HG03066 (cell line): ENCODE measurements around the gene C14orf119.
A peak's percentile ranks its signal among the peaks of the same experiment; 100 is the strongest.

ENCODE experiments used
- ATAC-seq: cut with Tn5 transposase; IDR thresholded peaks from one replicate; pipeline ENCODE4 v1.9.1; 2021; ENCODE audit warnings: low read depth; ENCODE audit not compliant: unreplicated experiment

Gene C14orf119

DNA sequence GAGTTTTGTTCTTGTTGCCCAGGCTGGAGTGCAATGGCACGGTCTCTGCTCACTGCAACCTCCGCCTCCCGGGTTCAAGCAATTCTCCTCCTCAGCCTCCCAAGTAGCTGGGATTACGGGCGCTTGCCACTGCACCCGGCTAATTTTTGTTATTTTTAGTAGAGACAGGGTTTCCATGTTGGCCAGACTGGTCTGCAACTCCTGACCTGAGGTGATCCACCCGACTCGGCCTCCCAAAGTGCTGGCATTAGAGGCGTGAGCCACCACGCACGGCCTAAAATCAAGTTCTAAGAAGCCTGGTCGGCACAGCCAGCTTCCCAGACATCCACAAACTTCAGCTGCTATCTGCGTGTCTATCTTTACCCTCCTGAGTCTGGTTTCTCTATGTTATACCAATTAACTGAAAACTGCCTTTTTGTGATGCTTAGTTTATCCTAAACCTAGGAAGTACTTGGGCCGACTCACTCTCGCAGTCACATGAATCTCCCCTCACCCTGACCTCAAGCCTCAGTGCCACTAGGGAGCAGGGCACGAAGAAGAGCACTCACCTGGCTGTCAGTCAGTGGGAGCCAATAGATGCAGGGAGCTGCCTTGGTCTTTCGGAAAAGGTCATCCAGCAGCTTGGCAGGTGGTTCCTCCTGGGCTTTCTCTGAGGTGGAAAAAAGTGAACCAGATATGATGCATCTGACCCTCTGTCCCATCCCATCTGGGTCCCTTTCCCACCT lies 34.6 kb upstream of the C14orf119 start:
- ATAC-seq: no peak

DNA sequence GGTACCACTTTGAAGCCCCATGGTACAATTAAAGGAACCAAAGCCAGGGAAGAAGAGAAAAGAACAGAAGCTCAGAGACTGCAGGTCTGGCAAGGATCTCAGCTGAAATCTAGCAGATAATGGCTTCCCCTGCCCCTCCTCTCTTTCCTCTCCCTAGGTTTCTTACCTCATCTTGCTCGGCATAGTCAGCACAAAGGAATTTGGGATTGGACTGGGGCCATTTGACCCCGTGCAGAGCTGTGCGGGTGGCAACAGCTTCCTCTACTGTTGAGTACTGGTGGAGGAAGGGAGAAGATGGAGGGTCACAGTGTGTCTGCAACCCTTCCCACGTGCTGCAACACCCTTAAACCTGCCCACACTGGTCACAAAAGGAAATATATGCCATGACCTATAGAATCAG lies 33.3 kb upstream of the C14orf119 start:
- ATAC-seq: no peak

DNA sequence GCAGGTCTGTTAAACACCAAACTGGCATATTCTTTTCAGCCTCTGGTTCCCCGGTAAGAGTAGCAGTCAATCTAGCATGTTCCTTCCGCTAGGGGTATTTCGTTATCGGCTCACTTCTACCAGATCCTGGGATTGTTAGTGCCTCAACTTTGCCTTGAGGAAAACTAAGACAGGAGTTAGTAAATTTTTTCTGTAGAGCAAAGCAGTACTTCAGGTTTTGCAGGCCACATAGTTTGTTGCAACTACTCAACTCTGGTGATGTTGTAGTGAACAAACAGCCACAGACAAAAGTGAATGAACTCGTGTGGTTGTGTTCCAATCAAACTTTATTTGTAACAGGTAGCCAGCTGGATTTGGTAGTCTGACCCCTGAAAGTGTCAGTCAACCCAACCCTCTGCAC lies 31.7 kb upstream of the C14orf119 start:
- ATAC-seq: no peak

DNA sequence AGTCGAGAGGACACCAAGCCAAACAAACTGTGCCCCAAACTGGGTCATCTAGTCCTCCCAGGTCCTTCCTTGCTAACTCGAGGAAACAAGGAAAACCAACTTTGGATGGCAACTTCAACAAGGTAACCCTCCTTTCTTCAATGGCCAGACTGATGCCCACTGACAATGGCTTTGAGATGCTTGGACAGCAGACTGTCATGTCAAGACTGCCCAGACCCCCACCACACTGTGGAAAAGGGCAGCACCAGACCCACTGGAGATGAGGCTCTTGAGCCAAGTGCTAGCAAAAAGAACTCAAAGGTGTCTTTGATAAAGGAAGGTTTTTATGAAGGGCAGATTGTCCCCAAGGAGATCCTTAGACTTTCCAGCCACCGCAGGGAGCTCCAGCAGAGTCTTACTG lies 28.9 kb upstream of the C14orf119 start:
- no peak for ATAC-seq

DNA sequence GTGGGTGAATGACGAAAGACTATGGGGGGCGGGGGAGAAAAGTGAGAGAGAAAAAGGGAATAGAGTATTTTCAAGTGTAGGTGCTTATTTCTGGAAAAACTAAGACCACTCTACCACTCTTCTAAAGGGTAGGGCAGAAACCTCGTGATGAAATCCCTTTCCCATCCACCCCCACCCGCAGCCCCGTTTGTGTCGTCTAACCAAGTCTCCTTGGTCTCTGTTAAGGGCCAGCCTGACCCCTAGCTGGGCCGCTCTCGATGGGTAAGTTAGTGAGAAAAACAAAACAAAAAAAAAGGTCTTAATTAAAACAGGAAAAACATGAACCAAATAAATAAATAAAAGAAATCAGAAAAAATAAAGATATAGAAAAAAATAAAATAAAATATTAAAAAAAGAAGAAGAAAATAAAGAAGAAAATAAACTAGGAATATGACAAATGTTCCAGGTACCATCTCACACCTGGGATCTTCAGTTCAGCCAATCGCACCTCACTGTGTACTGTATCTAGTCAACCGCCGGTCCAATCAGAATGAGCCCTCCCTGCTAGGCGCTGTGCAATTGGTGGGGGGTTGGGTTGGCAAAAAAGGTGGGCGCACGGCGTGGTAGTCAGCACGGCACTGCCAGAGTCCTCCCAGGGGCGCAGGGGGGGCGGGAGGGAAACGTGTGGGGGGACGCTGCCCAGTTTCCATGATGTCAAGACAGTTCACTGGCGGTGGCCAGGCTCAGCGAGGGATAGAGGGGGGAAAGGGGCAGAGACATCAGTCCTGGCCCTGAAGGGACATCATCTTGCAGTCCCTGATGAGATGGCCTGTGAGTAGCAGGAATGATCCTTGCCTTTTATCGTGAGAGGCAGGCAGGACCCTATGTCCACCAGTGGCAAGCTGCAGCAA lies 28.2 kb upstream of the C14orf119 start:
- ATAC-seq: no peak

- no peak for ATAC-seq
Observed at GRCh38 chr14:23067847-23068788, 27.2 kb upstream of the C14orf119 start.

DNA sequence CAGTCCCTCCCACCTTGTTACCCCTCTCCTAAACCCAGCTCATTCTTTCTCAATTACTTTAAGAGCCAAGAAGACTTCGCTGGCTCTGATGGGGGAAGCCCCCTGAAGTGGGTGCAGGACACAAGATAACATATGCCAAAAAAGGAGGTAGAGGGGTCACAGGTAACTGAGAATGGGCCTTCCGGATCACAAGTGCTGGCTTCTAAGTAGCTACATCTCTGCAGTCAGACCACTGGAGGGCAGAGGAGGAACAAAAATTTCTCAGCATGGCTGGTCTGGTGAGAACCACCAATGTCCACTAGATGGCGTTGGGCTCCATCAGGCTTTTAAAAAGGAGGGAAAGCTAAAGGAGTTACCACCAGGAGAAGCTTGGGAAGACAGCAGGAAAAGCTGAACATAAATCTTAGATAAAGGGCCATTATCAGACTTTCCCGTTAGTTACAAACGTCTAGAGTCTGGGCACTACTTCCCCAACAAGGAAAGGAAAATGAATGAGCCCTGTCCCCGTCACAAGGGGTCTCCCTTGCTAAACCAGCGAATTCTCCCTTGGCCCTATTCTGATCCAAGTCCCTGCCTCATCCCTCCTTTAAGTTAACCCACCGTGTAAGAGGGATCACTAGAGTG lies 26.4 kb upstream of the C14orf119 start:
- ATAC-seq: peak; percentile 61

DNA sequence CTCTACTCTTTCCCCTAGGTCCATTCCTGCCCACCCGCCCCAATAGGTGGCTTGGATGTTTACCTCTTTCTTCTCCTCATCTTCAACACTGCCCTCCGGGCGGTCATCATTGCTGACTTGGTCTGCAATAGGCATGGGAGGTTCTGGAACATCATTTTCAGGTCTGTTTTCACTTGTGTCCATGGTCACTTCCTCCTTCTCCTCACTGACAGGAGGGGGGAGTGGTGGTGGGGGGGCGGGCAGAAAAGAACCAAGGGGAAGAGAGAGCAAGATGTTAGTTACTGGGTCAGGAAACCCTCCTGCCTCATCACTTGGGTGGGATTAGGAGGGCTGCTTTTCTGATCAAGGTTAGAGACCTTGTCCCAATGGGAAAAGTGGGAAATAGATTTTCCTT lies 25.9 kb upstream of the C14orf119 start:
- ATAC-seq: no peak

DNA sequence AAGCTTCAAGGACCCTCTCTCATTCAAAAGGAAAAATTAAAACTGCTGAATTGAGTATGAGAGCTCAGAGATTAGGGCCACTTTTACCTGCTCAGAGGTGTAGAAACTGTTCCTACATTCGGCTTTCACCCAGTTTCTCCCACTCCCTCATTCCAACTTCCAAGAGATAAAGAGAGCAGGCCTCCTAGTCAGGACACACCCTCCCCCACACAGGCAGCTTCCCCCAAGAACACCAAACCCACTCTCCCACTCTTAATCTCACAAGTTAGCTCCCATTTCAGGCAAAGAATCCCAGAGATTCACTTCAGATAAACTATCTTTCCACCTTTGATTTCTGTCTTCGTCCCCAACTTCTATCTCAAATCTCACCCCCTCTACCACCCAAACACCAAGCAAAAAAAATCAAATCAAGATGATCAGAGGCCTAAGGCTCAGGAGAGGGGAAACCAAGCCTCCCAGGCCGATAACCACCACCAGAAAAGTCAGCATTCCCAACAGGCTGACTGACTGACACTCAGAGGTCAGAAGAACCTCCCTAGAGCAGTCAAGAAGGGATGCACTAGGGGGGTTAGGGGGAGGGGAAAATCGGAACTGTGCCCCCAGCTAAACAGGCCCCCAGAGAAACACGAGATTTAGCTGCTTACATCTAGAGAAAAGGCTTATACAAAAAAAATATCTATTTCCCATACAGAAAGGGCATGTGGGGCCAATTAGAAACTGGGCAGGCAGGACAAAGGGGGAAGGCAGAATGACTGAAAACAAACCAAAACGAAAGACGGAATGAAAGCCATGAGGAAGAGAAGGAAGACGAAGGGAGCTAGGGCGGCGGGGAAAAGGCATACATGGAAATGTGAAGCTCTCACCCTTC lies 24.8 kb upstream of the C14orf119 start:
- ATAC-seq: no peak

DNA sequence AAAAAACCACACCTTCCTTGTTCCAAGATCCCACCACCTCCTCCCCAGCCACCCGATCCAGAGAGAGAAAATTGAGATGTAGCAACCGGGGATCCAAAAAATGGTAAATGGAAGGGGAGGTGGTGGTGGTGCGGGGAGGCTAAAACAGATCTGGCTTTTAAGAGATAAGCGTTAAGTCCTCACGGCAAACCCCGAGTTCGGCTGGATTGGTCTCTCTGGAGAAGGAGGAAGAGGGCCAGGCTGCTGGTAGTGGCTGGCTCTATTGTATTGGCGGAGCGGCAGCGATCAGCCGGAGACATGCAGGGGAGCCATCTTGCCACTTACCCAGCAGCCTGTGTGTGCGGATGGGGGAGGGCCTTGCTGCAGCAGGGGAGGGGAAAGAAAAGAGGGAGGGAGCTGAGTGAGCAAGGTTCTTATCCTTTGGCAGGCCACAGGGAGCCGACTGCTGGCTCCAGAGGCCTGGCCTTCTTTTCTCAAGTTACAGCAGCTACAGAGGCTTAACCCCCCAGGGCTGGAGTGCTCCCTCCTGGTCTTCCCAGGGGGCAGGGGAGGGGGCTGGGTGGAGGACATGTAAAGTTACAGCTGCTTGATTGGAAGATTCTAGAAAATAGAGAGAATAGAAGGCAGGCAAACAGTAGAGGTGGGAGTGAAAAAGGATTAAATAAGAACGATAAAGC lies 23.9 kb upstream of the C14orf119 start:
- ATAC-seq: peak; percentile 80

- no peak for ATAC-seq
Observed at GRCh38 chr14:23071921-23072539, 23.3 kb upstream of the C14orf119 start.

DNA sequence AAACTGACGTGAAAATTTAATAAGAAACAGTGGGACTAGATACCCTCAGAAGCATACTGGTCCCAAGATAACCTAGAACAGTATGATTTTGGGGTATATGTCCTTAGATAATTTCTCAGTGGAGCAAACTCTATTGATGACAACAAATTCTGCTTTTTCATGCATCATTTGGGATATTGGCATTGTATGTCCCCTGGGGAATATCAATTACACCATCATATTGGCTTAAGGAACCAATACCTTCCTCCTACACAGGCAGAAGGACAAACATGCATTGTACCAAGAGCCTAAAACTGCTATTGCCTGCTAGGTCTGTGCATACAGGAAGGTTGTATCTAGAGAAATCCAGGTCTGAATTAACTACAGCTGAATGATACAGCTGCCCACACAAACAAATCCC lies 20.4 kb upstream of the C14orf119 start:
- ATAC-seq: no peak

DNA sequence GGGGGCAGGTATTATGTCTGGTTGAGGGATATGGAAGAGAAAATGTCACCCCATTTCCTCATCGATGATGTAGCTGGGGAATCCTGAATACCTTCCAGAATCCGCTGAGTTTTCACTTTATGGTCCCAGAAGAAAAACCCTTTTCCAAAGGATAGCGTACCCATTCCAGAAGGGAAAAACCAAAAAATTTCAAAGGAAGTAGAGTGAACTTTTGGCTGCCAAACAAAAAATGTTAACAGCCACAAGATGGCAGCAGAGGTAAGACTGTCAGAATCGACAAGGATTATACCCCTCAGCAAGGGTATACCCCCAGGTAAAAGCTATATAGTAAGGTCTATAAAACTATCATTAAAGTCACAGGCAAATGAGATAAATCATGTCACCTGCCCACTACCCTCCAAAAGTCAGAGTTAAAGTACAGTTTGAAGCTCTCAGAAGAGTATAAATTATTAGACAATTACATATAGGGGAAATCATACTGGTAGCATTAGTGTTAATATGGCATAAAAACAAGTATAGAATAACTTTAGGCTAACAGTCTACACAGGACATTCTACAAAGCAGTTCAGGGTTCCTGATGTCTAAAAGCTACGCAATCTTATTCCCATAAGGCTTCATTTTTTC lies 18.4 kb upstream of the C14orf119 start:
- ATAC-seq: no peak

DNA sequence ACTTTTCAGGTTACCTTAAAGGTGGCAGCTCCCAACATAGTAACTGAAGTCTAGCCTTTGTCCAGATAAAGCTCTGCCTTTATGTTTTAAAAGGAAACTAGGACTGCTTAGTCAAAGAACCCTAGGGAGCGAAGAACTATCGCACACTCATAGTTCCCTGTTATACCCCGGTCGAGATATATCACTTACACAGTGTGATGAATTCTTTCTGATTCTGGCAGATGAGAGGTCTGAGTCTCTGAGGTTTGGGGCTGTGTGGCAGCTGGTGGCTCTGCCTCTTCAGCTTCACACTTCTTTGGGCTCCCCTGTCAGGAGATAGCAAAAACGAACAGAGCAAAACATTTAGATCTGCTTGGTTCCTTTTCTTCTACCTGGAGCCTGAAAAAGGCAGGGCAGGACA lies 17.3 kb upstream of the C14orf119 start:
- ATAC-seq: no peak

DNA sequence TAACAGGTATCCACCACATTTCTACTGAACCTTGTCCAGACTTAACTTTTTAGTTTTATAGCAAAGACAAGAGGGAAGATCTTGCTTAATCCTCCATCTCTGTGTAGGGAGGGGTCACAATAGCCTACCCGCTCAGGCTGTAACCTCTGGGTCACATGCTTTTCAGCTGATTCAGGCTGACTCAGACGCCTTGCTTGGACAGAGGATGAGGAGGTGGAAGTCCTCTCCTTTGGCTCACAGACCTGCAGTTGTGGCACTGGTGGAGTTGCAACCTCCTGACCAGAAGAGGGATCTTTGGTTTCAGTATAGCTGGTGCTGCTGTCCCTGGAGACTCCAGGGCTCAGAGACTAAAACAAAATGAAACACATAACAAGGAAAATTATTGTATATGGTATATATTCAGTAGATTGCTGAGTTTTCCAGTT lies 16.6 kb upstream of the C14orf119 start:
- ATAC-seq: no peak

GRCh38 chr14:23079716-23080115 lies 15.6 kb upstream of the C14orf119 start:
- no peak for ATAC-seq

DNA sequence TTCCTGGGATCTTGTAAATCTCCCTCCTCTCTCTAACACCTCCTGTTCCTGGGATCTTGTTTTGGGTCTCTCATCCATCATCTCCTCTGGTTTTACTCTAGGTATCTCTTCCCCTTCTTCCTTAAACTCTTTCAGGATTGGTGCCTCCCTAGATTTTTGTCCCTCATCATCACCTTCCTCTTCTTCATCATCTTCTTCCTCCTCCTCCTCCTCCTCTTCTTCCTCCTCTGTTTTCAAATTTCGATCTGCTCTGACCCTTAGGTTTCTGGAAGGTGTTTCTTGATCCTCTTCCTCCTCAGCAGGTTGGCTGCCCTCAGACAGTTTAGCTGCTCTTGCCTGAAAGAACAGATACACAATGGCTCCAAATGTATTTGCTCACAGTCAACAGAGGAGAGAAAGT lies 14.8 kb upstream of the C14orf119 start:
- no peak for ATAC-seq

DNA sequence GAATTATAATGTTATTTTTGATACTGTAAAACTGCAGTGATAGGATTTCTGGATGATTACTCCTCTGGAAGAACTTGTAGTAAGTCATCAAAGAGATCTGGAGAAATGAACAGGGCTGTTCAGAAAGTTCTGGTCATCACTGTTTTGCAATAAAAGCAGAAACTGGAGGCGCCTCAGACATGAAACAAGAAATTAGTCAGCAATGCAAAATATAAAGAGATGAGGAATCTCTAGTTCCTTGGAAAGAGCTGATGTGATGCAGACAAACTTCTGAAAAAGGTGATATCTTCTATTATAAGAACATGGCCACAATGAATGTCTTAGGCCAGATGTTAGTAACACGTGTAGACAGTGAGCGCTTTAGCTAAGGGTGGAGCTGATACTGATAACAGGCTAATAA lies 9.8 kb upstream of the C14orf119 start:
- no peak for ATAC-seq
